H1 (cell line): Measurements from ENCODE around the gene OR6C75. TPM values are rescaled to one million over a fixed set of nuclear protein-coding genes. Genes with fewer than 3 reads are reported as not detected.

Experiments used
- CTCF ChIA-PET: fragments of 300-600 bp; sonication (Branson Sonifier 250); formaldehyde crosslinking; loops from one replicate; lab custom pipeline; 2021; ENCODE audit not compliant: partially characterized antibody; lab: Charles Lee
- POLR2A ChIA-PET: fragments of 300-600 bp; sonication (Branson Sonifier 250); formaldehyde crosslinking; loops from one replicate; lab custom pipeline; 2021; ENCODE audit warnings: inconsistent platforms; ENCODE audit not compliant: partially characterized antibody; lab: Charles Lee
- DNase-seq, 2 experiments: peaks; one replicate each; pipeline versions ENCODE4 v3.0.0 to v3.0.0-alpha.2; 2010 to 2022; ENCODE audit warnings: low spot score in 2 of 2, low read depth in 1 of 2, mixed read lengths in 1 of 2
- FAIRE-seq: peaks from 2 replicates; lab custom pipeline; 2011; peaks lifted over from hg19 to GRCh38; lab: Jason Lieb, UNC
- H2AFZ ChIP-seq: 2 replicates; pipeline ENCODE4 v1.8.1; 2012; ENCODE audit warnings: low read length, inconsistent platforms
- H2AK5ac ChIP-seq: 2 replicates; pipeline ENCODE4 v1.6.1; 2013; ENCODE audit warnings: low read depth, low read length
- H2BK120ac ChIP-seq: replicated peaks from 2 replicates; pipeline ENCODE3; 2013; ENCODE audit warnings: low read depth, low read length, inconsistent platforms
- H2BK12ac ChIP-seq: 2 replicates; pipeline ENCODE4 v1.6.1; 2013; ENCODE audit warnings: low read depth, low read length
- H2BK15ac ChIP-seq: 2 replicates; pipeline ENCODE4 v1.6.1; 2013; ENCODE audit warnings: low read length
- H2BK20ac ChIP-seq: 2 replicates; pipeline ENCODE4 v1.6.1; 2013; ENCODE audit warnings: low read length
- H2BK5ac ChIP-seq: 2 replicates; pipeline ENCODE4 v1.6.1; 2013; ENCODE audit warnings: low read depth, low read length
- H3K14ac ChIP-seq: 2 replicates; pipeline ENCODE4 v1.6.1; 2013; ENCODE audit warnings: inconsistent platforms; ENCODE audit not compliant: insufficient read length
- H3K18ac ChIP-seq: 2 replicates; pipeline ENCODE4 v1.6.1; 2013; ENCODE audit warnings: low read length; ENCODE audit errors: extremely low read depth
- H3K23ac ChIP-seq: 2 replicates; pipeline ENCODE4 v1.6.1; 2013; ENCODE audit warnings: inconsistent platforms; ENCODE audit not compliant: insufficient read length
- H3K23me2 ChIP-seq: 2 replicates; pipeline ENCODE4 v1.6.1; 2013; ENCODE audit warnings: low read depth, low read length
- H3K27ac ChIP-seq: 2 replicates; pipeline ENCODE4 v1.6.1; 2011; ENCODE audit warnings: low read depth, low read length, inconsistent platforms
- H3K27me3 ChIP-seq, 4 experiments: replicated peaks in 1 of 4; 1 replicate in 1 of 4; 2 replicates in 3 of 4; pipeline versions ENCODE4 v1.6.1 to v1.8.1; 2011 to 2013; ENCODE audit warnings: low read length in 3 of 4, mild to moderate bottlenecking in 3 of 4, inconsistent platforms in 2 of 4, mixed read lengths in 2 of 4, moderate library complexity in 1 of 4; ENCODE audit not compliant: control insufficient read depth in 3 of 4, insufficient read depth in 3 of 4; ENCODE audit errors: extremely low read depth in 1 of 4
- H3K36me3 ChIP-seq, 4 experiments: 2 replicates each; pipeline versions ENCODE4 v1.6.1 to v1.8.1; 2011 to 2013; ENCODE audit warnings: mild to moderate bottlenecking in 4 of 4, low read length in 3 of 4, moderate library complexity in 2 of 4, control low read depth in 1 of 4, inconsistent platforms in 1 of 4; ENCODE audit not compliant: insufficient read depth in 4 of 4, control insufficient read depth in 2 of 4
- H3K4ac ChIP-seq: replicated peaks from 2 replicates; pipeline ENCODE3; 2013; ENCODE audit warnings: low read length, low read depth, mixed read lengths, inconsistent platforms; ENCODE audit not compliant: insufficient read length
- H3K4me1 ChIP-seq, 4 experiments: replicated peaks in 1 of 4; 1 replicate in 1 of 4; 2 replicates in 3 of 4; pipeline versions ENCODE4 v1.6.1 to v1.8.1; 2011 to 2013; ENCODE audit warnings: low read length in 3 of 4, inconsistent platforms in 2 of 4, mixed read lengths in 1 of 4; ENCODE audit not compliant: insufficient read depth in 4 of 4, control insufficient read depth in 3 of 4
- H3K4me2 ChIP-seq, 2 experiments: 2 replicates each; pipeline versions ENCODE4 v1.6.1 to v1.8.1; 2011 to 2013; ENCODE audit warnings: low read depth in 2 of 2, low read length in 2 of 2, control low read depth in 1 of 2, inconsistent platforms in 1 of 2, mild to moderate bottlenecking in 1 of 2; ENCODE audit not compliant: insufficient read depth in 1 of 2
- H3K4me3 ChIP-seq, 4 experiments: fragments of 200-600, 300-600 bp in 1 of 4; sonication (generic), shearing (Covaris generic), sonication (Bioruptor Twin) in 1 of 4; 2 replicates each; pipeline versions ENCODE4 v1.5.1 to v1.8.1; 2011 to 2016; ENCODE audit warnings: low read length in 4 of 4, low read depth in 3 of 4, control low read depth in 2 of 4, inconsistent platforms in 2 of 4, mild to moderate bottlenecking in 2 of 4, mixed read lengths in 1 of 4, moderate library complexity in 1 of 4; ENCODE audit not compliant: insufficient read depth in 2 of 4; ENCODE audit errors: extremely low read depth in 1 of 4
- H3K56ac ChIP-seq: replicated peaks from 2 replicates; pipeline ENCODE3; 2013; ENCODE audit warnings: low read depth, mild to moderate bottlenecking, mixed read lengths, low read length, inconsistent platforms; ENCODE audit not compliant: insufficient read length
- H3K79me1 ChIP-seq: 2 replicates; pipeline ENCODE4 v1.6.1; 2013; ENCODE audit warnings: low read depth, low read length, control low read depth
- H3K79me2 ChIP-seq, 2 experiments: 2 replicates each; pipeline versions ENCODE4 v1.6.1 to v1.8.1; 2012 to 2013; ENCODE audit warnings: low read length in 2 of 2, mild to moderate bottlenecking in 2 of 2, inconsistent platforms in 1 of 2; ENCODE audit not compliant: insufficient read depth in 2 of 2, control insufficient read depth in 1 of 2
- H3K9ac ChIP-seq, 4 experiments: replicated peaks in 1 of 4; 1 replicate in 1 of 4; 2 replicates in 3 of 4; pipeline versions ENCODE4 v1.6.1 to v1.8.1; 2011 to 2013; ENCODE audit warnings: low read depth in 3 of 4, low read length in 3 of 4, control low read depth in 2 of 4, mild to moderate bottlenecking in 2 of 4, moderate library complexity in 2 of 4, inconsistent platforms in 1 of 4; ENCODE audit errors: extremely low read depth in 1 of 4
- H3K9me3 ChIP-seq, 2 experiments: 2 replicates each; pipeline versions ENCODE4 v1.6.1 to v1.8.1; 2012 to 2013; ENCODE audit warnings: mild to moderate bottlenecking in 2 of 2, moderate library complexity in 2 of 2, control low read depth in 1 of 2, inconsistent platforms in 1 of 2, low read depth in 1 of 2, low read length in 1 of 2, mixed read lengths in 1 of 2; ENCODE audit not compliant: insufficient read depth in 2 of 2
- H4K20me1 ChIP-seq, 2 experiments: replicated peaks in 1 of 2; 2 replicates each; pipeline versions ENCODE3 to v1.8.1; 2011 to 2013; ENCODE audit warnings: inconsistent platforms in 2 of 2, low read length in 2 of 2, mild to moderate bottlenecking in 1 of 2; ENCODE audit not compliant: insufficient read depth in 2 of 2, control insufficient read depth in 1 of 2
- H4K5ac ChIP-seq: 2 replicates; pipeline ENCODE4 v1.6.1; 2013; ENCODE audit warnings: low read length, low read depth, mixed read lengths, inconsistent platforms; ENCODE audit not compliant: insufficient read length
- H4K8ac ChIP-seq: 2 replicates; pipeline ENCODE4 v1.8.0; 2013; ENCODE audit warnings: mild to moderate bottlenecking, moderate library complexity, low read length, inconsistent platforms; ENCODE audit not compliant: insufficient read depth; ENCODE audit errors: extremely low read depth
- H4K91ac ChIP-seq: replicated peaks from 2 replicates; pipeline ENCODE3; 2013; ENCODE audit warnings: low read length, mixed read lengths, inconsistent platforms; ENCODE audit not compliant: insufficient read length
- ASH2L ChIP-seq: fragments of 200-600, 300-600 bp; sonication (generic); IDR thresholded peaks from one replicate; pipeline ENCODE4 v1.7.1; 2017; ENCODE audit warnings: low read length
- CREB1 ChIP-seq: IDR thresholded peaks from 2 replicates; pipeline ENCODE4 v1.6.1; 2012; ENCODE audit warnings: inconsistent platforms
- JUN ChIP-seq: IDR thresholded peaks from 2 replicates; pipeline ENCODE4 v1.6.1; 2011; ENCODE audit warnings: low read depth, mild to moderate bottlenecking, improper control_type of control experiment, low read length
- KDM5A ChIP-seq: fragments of 200-600 bp; IDR thresholded peaks from 2 replicates; pipeline ENCODE4 v1.7.1; 2012; ENCODE audit warnings: mild to moderate bottlenecking, low read length, inconsistent platforms, mixed read lengths
- RBBP5 ChIP-seq: IDR thresholded peaks from 2 replicates; pipeline ENCODE4 v1.7.1; 2012; ENCODE audit warnings: low read depth, mild to moderate bottlenecking, inconsistent platforms, low read length, moderate library complexity, borderline replicate concordance
- SIN3A ChIP-seq, 2 experiments: IDR thresholded peaks in 1 of 2; conservative IDR thresholded peaks in 1 of 2; 2 replicates each; pipeline ENCODE4 v1.6.1; 2011 to 2012; ENCODE audit warnings: low read length in 2 of 2, improper control_type of control experiment in 1 of 2, low read depth in 1 of 2, mild to moderate bottlenecking in 1 of 2
- SP4 ChIP-seq: IDR thresholded peaks from 2 replicates; pipeline ENCODE4 v1.6.1; 2012; ENCODE audit warnings: low read length, inconsistent platforms
- SUZ12 ChIP-seq: fragments of 200-600 bp; sonication (generic); IDR thresholded peaks from 2 replicates; pipeline ENCODE4 v1.6.1; 2012; ENCODE audit warnings: mild to moderate bottlenecking, inconsistent platforms, low read length, moderate library complexity, mixed read lengths
- USF2 ChIP-seq: IDR thresholded peaks from 2 replicates; pipeline ENCODE4 v1.6.1; 2011; ENCODE audit warnings: low read length, improper control_type of control experiment
- YY1 ChIP-seq: IDR thresholded peaks from 2 replicates; pipeline ENCODE4 v1.6.1; 2011; ENCODE audit warnings: low read depth, mild to moderate bottlenecking, low read length
- ZNF274 ChIP-seq: IDR thresholded peaks from 2 replicates; pipeline ENCODE4 v1.7.0; 2012; ENCODE audit warnings: low read length, borderline replicate concordance; ENCODE audit errors: extremely low read depth
- WGBS, 2 experiments: shearing (Covaris generic) in 1 of 2; methylation state at CpG; one replicate each; pipeline versions ENCODE4 v1.1.6 to v1.1.7; 2013 to 2015; ENCODE audit warnings: low lambda C conversion rate in 2 of 2, mixed read lengths in 2 of 2, inconsistent platforms in 1 of 2, low coverage in 1 of 2, missing lambda C conversion rate in 1 of 2; ENCODE audit not compliant: insufficient replicate concordance in 2 of 2, insufficient coverage in 1 of 2, insufficient read length in 1 of 2; ENCODE audit errors: extremely low coverage in 1 of 2, missing lambda C conversion rate in 1 of 2; 5-methylcytosine and 5-hydroxymethylcytosine counted together
- long read RNA-seq, 2 experiments: library from RNA in 1 of 2; library from capped mRNA in 1 of 2; stranded (forward); transcript quantifications; one replicate each; pipeline ENCODE4 v2.0.0, GENCODE V29; 2021; ENCODE audit warnings: inconsistent platforms in 1 of 2
- polyA minus RNA-seq, 3 experiments: library from RNA; depleted of rRNA, polyadenylated mRNA; stranded (reverse); fragments of >200 nt; gene quantifications; 1 replicate in 2 of 3; 2 replicates in 1 of 3; pipeline ENCODE4 v1.2.3, GENCODE V29; 2011
- polyA plus RNA-seq, 7 experiments: library from polyadenylated mRNA; depleted of rRNA in 3 of 7; stranded (reverse) in 5 of 7; unstranded in 2 of 7; fragments of >200 nt in 5 of 7; fragments of 200-250 nt in 2 of 7; gene quantifications; 1 replicate in 5 of 7; 2 replicates in 1 of 7; 4 replicates in 1 of 7; pipeline versions ENCODE4 v1.2.1 to v1.2.3, GENCODE V29; 2011 to 2013; ENCODE audit warnings: missing spikeins in 2 of 7, mixed read lengths in 2 of 7
- total RNA-seq: library from RNA; stranded (reverse); fragmentation: NEBNext Ultra II Directional; extraction: Animal tissue kit (Norgen Biotek cat#: 25700); gene quantifications from 2 replicates; pipeline ENCODE4 v1.2.1, GENCODE V29; 2021
- TF ChIP-seq, protein P1 (sequence below): IDR thresholded peaks from 2 replicates; pipeline ENCODE4 v1.6.1; 2011; ENCODE audit warnings: low read depth, mild to moderate bottlenecking, low read length; ENCODE audit not compliant: insufficient read depth

Gene OR6C75
- total RNA-seq (not detected in 2 replicates), polyA plus RNA-seq (2011; rRNA removed) (not detected in 2 replicates), polyA minus RNA-seq (2011; rRNA and poly(A)+ RNA removed) (not detected in 2 replicates)
- polyA plus RNA-seq (2011; cell fraction: cytosol; rRNA removed): not detected
- not detected for polyA plus RNA-seq (2011; cell fraction: nucleus; rRNA removed)
- polyA plus RNA-seq (2012, experiment 1 of 2): not detected in 4 replicates
- polyA plus RNA-seq (2012, experiment 2 of 2): not detected
- not detected for polyA plus RNA-seq (2013, experiment 1 of 2)
- not detected for polyA plus RNA-seq (2013, experiment 2 of 2)
- not detected for polyA minus RNA-seq (2011; cell fraction: cytosol; rRNA and poly(A)+ RNA removed)
- polyA minus RNA-seq (2011; cell fraction: nucleus; rRNA and poly(A)+ RNA removed): not detected
- long read RNA-seq, experiment 1: 0 reads
- long read RNA-seq, experiment 2: 0 reads

GRCh38 chr12:55362675-55363074 lies at the start of gene OR6C75:
TSS of gene OR6C75 (plus strand) at chr12:55362975. CDS start at chr12:55365111, 2,136 bp downstream.
- no peaks in the 10 kb centered on the region for H3K36me3 ChIP-seq
- H3K9me3 ChIP-seq: no peaks in the 10 kb centered on the region
- no peak within 1 kb of the TSS for H2BK5ac ChIP-seq
- H3K4me1 ChIP-seq: no peaks in the 10 kb centered on the region
- no peaks in the 10 kb centered on the region for H4K20me1 ChIP-seq
- no peaks in the 10 kb centered on the region for H3K27me3 ChIP-seq
- H3K4me2 ChIP-seq: no peak within 1 kb of the TSS
- no peak within 1 kb of the TSS for H3K56ac ChIP-seq
- no peak within 1 kb of the TSS for H2BK12ac ChIP-seq
- H3K9ac ChIP-seq: no peak within 1 kb of the TSS
- no peak within 1 kb of the TSS for H3K23ac ChIP-seq
- H4K8ac ChIP-seq: no peak within 1 kb of the TSS
- H2BK20ac ChIP-seq: no peak within 1 kb of the TSS
- H3K18ac ChIP-seq: no peak within 1 kb of the TSS
- H2BK120ac ChIP-seq: no peak within 1 kb of the TSS
- no peak within 1 kb of the TSS for H3K14ac ChIP-seq
- H3K79me2 ChIP-seq: no peaks in the 10 kb centered on the region
- POLR2A ChIA-PET: no interaction called here
- no peak within 1 kb of the TSS for H2AFZ ChIP-seq
- H3K79me1 ChIP-seq: no peaks in the 10 kb centered on the region
- no peak within 1 kb of the TSS for H3K27ac ChIP-seq
- no peak within 1 kb of the TSS for H2BK15ac ChIP-seq
- H3K23me2 ChIP-seq: no peaks in the 10 kb centered on the region
- DNase-seq (no peak), FAIRE-seq (no peak)
- H4K91ac ChIP-seq: no peak within 1 kb of the TSS
- H3K4me3 ChIP-seq: no peak within 1 kb of the TSS
- CTCF ChIA-PET: no interaction called here
- H4K5ac ChIP-seq: no peak within 1 kb of the TSS
- H3K4ac ChIP-seq: no peak within 1 kb of the TSS
- H2AK5ac ChIP-seq: no peak within 1 kb of the TSS
- 85% methylated on average over 4 of the region's 4 CpGs; no CpG with 5 or more reads in 1 of the 2 experiments for WGBS, 2 experiments
- TF ChIP-seq ASH2L (no peak), KDM5A (no peak), SUZ12 (no peak), YY1 (no peak), CREB1 (no peak), JUN (no peak), ZNF274 (no peak), RBBP5 (no peak), SP4 (no peak), SIN3A (conservative IDR thresholded peaks at IDR 0.05 in 1 of 2, IDR thresholded peaks at IDR 0.05 in 1 of 2; ENCODE audit: low read depth in 1 of 2, low read length in 2 of 2) (no peak), USF2 (no peak)
- TF ChIP-seq, protein P1, sequence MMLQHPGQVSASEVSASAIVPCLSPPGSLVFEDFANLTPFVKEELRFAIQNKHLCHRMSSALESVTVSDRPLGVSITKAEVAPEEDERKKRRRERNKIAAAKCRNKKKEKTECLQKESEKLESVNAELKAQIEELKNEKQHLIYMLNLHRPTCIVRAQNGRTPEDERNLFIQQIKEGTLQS: no peak
